B cell (primary cell): ENCODE measurements around the gene RBM20. TPM values are rescaled to one million over a fixed set of nuclear protein-coding genes. Genes with fewer than 3 reads are reported as not detected.

Source experiments
- ATAC-seq: fragments of 200-7000 bp; cut with Tn5 transposase; one replicate; pipeline ENCODE4 v1.10.0; 2021; ENCODE audit warnings: low read depth, mild to moderate bottlenecking, moderate number of reproducible peaks, moderate library complexity
- CTCF ChIA-PET: fragments of 350-600 bp; sonication (Branson Sonifier 250); formaldehyde crosslinking; loops from one replicate; lab custom pipeline; 2021; ENCODE audit warnings: antibody characterized with exemption, inconsistent platforms; lab: Charles Lee
- POLR2A ChIA-PET: fragments of 350-600 bp; sonication (Branson Sonifier 250); formaldehyde crosslinking; loops from one replicate; lab custom pipeline; 2021; ENCODE audit warnings: antibody characterized with exemption; lab: Charles Lee
- DNase-seq: peaks from one replicate; pipeline ENCODE4 v3.0.0; 2013
- H2AFZ ChIP-seq: 2 replicates; pipeline ENCODE4 v1.6.1; 2012; ENCODE audit warnings: mild to moderate bottlenecking, low read depth, low read length; ENCODE audit not compliant: insufficient read depth, poor library complexity, severe bottlenecking
- H3K27ac ChIP-seq, 2 donors: 1 replicate in 1 of 2; 2 replicates in 1 of 2; pipeline ENCODE4 v1.5.1; 2012 to 2013; ENCODE audit warnings: low read length in 2 of 2, mild to moderate bottlenecking in 2 of 2, moderate library complexity in 1 of 2
- H3K27me3 ChIP-seq, 4 experiments: fragments of 200-600 bp in 1 of 4; sonication (generic) in 1 of 4; replicated peaks in 1 of 4; 1 replicate in 2 of 4; 2 replicates in 2 of 4; pipeline versions ENCODE4 v1.6.1 to v1.7.0; 2013 to 2016; ENCODE audit warnings: low read length in 3 of 4, mild to moderate bottlenecking in 2 of 4, mixed read lengths in 1 of 4, moderate library complexity in 1 of 4; ENCODE audit not compliant: insufficient read depth in 4 of 4, control insufficient read depth in 3 of 4; ENCODE audit errors: control extremely low read depth in 1 of 4
- H3K36me3 ChIP-seq, 2 experiments: replicated peaks in 1 of 2; 1 replicate in 1 of 2; 2 replicates in 1 of 2; pipeline versions ENCODE4 v1.6.1 to v1.7.1; 2013; ENCODE audit warnings: low read length in 1 of 2; ENCODE audit not compliant: insufficient read depth in 2 of 2, control insufficient read depth in 1 of 2; ENCODE audit errors: control extremely low read depth in 1 of 2, extremely low read depth in 1 of 2
- H3K4me1 ChIP-seq, 2 donors: fragments of 200-600 bp in 1 of 2; sonication (generic) in 1 of 2; 1 replicate in 1 of 2; 2 replicates in 1 of 2; pipeline versions ENCODE4 v1.5.1 to v1.6.1; 2013 to 2017; ENCODE audit warnings: low read length in 2 of 2; ENCODE audit not compliant: control insufficient read depth in 2 of 2, insufficient read depth in 2 of 2
- H3K4me2 ChIP-seq: replicated peaks from 2 replicates; pipeline ENCODE3; 2012; ENCODE audit warnings: mild to moderate bottlenecking, low read depth, low read length; ENCODE audit not compliant: poor library complexity, severe bottlenecking
- H3K4me3 ChIP-seq, 5 experiments: fragments of 200-600 bp in 1 of 5; sonication (generic) in 1 of 5; 1 replicate in 3 of 5; 2 replicates in 2 of 5; pipeline versions ENCODE4 v1.5.1 to v1.7.0; 2011 to 2016; ENCODE audit warnings: low read length in 4 of 5, mild to moderate bottlenecking in 4 of 5, low read depth in 2 of 5, control low read depth in 1 of 5, moderate library complexity in 1 of 5; ENCODE audit not compliant: insufficient read depth in 1 of 5; ENCODE audit errors: control extremely low read depth in 1 of 5, extremely low read depth in 1 of 5
- H3K79me2 ChIP-seq: fragments of 200-600 bp; sonication (generic); one replicate; pipeline ENCODE4 v1.6.0; 2016; ENCODE audit warnings: low read length; ENCODE audit not compliant: control insufficient read depth, insufficient read depth
- H3K9ac ChIP-seq: fragments of 200-600 bp; sonication (generic); 2 replicates; pipeline ENCODE4 v1.6.1; 2017; ENCODE audit warnings: mild to moderate bottlenecking, low read length, moderate library complexity
- H3K9me3 ChIP-seq, 3 donors: one replicate each; pipeline versions ENCODE4 v1.6.1 to v1.7.1; 2013; ENCODE audit warnings: low read length in 2 of 3; ENCODE audit not compliant: control insufficient read depth in 2 of 3, insufficient read depth in 1 of 3; ENCODE audit errors: control extremely low read depth in 1 of 3
- H4K20me1 ChIP-seq: 2 replicates; pipeline ENCODE4 v1.6.0; 2012; ENCODE audit warnings: mild to moderate bottlenecking, low read length; ENCODE audit not compliant: insufficient read depth, control insufficient read depth, poor library complexity, severe bottlenecking
- H3K27ac Mint-ChIP-seq: one replicate; pipeline ENCODE4 v1.8.0; 2021; ENCODE audit warnings: mixed read lengths
- H3K27me3 Mint-ChIP-seq: one replicate; pipeline ENCODE4 v1.8.0; 2021; ENCODE audit warnings: mixed read lengths
- H3K4me1 Mint-ChIP-seq: one replicate; pipeline ENCODE4 v1.8.0; 2021; ENCODE audit warnings: mixed read lengths
- H3K4me3 Mint-ChIP-seq: one replicate; pipeline ENCODE4 v1.8.0; 2021; ENCODE audit warnings: mixed read lengths
- H3K9me3 Mint-ChIP-seq: one replicate; pipeline ENCODE4 v1.8.0; 2022; ENCODE audit warnings: mixed read lengths; ENCODE audit not compliant: insufficient read depth
- EZH2 ChIP-seq: IDR thresholded peaks from 2 replicates; pipeline ENCODE4 v1.6.1; 2012; ENCODE audit warnings: borderline replicate concordance, low read depth, mild to moderate bottlenecking, moderate library complexity, low read length; ENCODE audit not compliant: insufficient read depth, poor library complexity, severe bottlenecking
- WGBS: methylation state at CpG from one replicate; pipeline ENCODE4 v1.1.5; 2013; ENCODE audit warnings: missing lambda C conversion rate; ENCODE audit not compliant: insufficient coverage; 5-methylcytosine and 5-hydroxymethylcytosine counted together
- intact Hi-C: fragments of 100-400 bp; cut with micrococcal nuclease; formaldehyde crosslinking; loops from one replicate; pipeline ENCODE4 v1.10.0; 2022
- polyA plus RNA-seq: library from polyadenylated mRNA; depleted of rRNA; stranded (reverse); fragments of >200 nt; gene quantifications from 2 replicates; pipeline ENCODE4 v1.2.3, GENCODE V29; 2012
- total RNA-seq, 2 donors: library from RNA; stranded (reverse); fragments of 120-200 nt in 1 of 2; gene quantifications; 1 replicate in 1 of 2; 2 replicates in 1 of 2; pipeline versions ENCODE4 v1.2.3 to v1.2.4, GENCODE V29; 2013 to 2022
- TF ChIP-seq, protein P1 (sequence below): fragments of 200-600 bp; IDR thresholded peaks from one replicate; pipeline ENCODE4 v1.8.0; 2022; ENCODE audit warnings: antibody characterized with exemption, mild to moderate bottlenecking

Gene RBM20
- total and polyA plus RNA-seq, 2 donors (not counting 1 experiment from before 2014, with no cell fraction given), result not detected

DNA sequence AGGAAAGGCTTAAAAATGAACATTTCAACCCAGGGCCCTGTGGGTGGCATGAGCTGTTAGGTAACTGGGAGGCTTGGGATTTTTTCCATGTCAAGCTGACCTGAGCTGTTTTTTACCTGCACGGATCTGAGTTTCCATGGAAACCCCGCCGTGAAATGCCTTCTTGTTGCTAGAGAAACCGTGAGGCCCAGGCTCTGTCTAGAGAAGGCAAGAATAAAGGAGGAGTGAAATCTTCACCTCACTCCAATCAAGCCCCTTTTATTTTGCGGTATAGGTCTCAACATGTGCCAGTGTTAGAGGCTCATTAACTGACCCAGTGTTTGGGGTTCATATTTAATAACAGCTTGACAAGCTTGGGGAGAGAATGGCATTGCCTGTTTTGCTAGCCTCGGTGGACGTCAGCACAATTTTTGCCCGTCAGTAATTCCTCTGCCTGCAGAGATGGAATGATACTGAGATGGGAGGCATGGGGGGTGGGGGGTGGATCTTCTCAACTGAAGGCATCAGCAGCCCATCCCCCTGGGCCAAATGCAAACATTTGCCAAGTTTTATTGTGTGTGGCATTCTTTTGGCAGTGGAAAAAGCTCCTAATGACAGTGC, 178.7 kb downstream of the RBM20 start:
- H3K4me1 Mint-ChIP-seq, result peaks cover 26% of the 10 kb centered on the region
- H3K27ac ChIP-seq, result no peak overlapping the region
- H3K4me3 ChIP-seq, result no peak overlapping the region
- H3K9me3 ChIP-seq, result no peaks in the 10 kb centered on the region
- H3K4me3 Mint-ChIP-seq, result no peak overlapping the region
- ChIA-PET POLR2A (interaction anchor here (1.5 kb wide), 1 partner anchor 19 kb away, joined by 10 read pairs; no protein-coding TSS in a partner anchor), CTCF (interaction anchor here (1.0 to 2.5 kb wide), 3 partner anchors 19 to 71 kb away, joined by 3 to 7 read pairs (median 7); no protein-coding TSS in a partner anchor)
- WGBS, result 95% methylated on average over 5 of the region's 8 CpGs
- no peak for DNase-seq
- no peaks in the 10 kb centered on the region for H3K27me3 ChIP-seq
- no peaks in the 10 kb centered on the region for H3K79me2 ChIP-seq
- no peaks in the 10 kb centered on the region for H3K36me3 ChIP-seq
- H4K20me1 ChIP-seq, result no peaks in the 10 kb centered on the region
- H3K27me3 Mint-ChIP-seq, result no peaks in the 10 kb centered on the region
- no peak overlapping the region for H3K9ac ChIP-seq
- H3K27ac Mint-ChIP-seq, result no peak overlapping the region
- H2AFZ ChIP-seq, result no peak overlapping the region
- H3K4me1 ChIP-seq, result peaks cover 12 to 13% of the 10 kb centered on the region in 2 donors
- no peak for ATAC-seq
- no peak overlapping the region for H3K4me2 ChIP-seq
- intact Hi-C loops, result loop anchor here (2.0 kb wide), 1 partner anchor 20 kb away; no protein-coding TSS in a partner anchor
- no peaks in the 10 kb centered on the region for H3K9me3 Mint-ChIP-seq
- TF ChIP-seq, protein P1, sequence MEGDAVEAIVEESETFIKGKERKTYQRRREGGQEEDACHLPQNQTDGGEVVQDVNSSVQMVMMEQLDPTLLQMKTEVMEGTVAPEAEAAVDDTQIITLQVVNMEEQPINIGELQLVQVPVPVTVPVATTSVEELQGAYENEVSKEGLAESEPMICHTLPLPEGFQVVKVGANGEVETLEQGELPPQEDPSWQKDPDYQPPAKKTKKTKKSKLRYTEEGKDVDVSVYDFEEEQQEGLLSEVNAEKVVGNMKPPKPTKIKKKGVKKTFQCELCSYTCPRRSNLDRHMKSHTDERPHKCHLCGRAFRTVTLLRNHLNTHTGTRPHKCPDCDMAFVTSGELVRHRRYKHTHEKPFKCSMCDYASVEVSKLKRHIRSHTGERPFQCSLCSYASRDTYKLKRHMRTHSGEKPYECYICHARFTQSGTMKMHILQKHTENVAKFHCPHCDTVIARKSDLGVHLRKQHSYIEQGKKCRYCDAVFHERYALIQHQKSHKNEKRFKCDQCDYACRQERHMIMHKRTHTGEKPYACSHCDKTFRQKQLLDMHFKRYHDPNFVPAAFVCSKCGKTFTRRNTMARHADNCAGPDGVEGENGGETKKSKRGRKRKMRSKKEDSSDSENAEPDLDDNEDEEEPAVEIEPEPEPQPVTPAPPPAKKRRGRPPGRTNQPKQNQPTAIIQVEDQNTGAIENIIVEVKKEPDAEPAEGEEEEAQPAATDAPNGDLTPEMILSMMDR, result no peak

DNA sequence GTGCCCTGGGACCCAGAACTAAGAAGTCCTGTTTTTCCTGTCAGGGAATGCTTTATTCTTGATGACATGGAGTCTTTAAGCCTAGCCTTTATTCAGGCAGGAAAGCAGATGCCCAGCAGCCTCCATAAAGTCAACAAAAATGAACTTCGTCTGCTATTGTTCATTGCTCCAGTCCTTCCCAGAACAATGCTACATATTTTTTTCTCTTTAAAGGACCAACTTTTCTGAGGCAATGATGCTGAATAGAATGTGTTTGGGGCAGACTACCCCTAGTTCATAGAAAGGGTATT, 180.0 kb downstream of the RBM20 start:
- Histone ChIP-seq H2AFZ (no peak overlapping the region), H3K4me2 (no peak overlapping the region), H3K27me3 (no peaks in the 10 kb centered on the region), H4K20me1 (no peaks in the 10 kb centered on the region), H3K79me2 (no peaks in the 10 kb centered on the region), H3K27ac (no peak overlapping the region), H3K4me3 (no peak overlapping the region), H3K9ac (no peak overlapping the region), H3K9me3 (no peaks in the 10 kb centered on the region), H3K4me1 (peaks cover 12 to 13% of the 10 kb centered on the region in 2 donors), H3K36me3 (no peaks in the 10 kb centered on the region)
- ChIA-PET CTCF (interaction anchor here (1.9 to 2.5 kb wide), 2 partner anchors 21 to 70 kb away, joined by 7 read pairs; no protein-coding TSS in a partner anchor), POLR2A (no interaction called here)
- no peak for DNase-seq
- no peaks in the 10 kb centered on the region for H3K9me3 Mint-ChIP-seq
- peaks cover 26% of the 10 kb centered on the region for H3K4me1 Mint-ChIP-seq
- H3K27ac Mint-ChIP-seq, result no peak overlapping the region
- no peaks in the 10 kb centered on the region for H3K27me3 Mint-ChIP-seq
- ATAC-seq, result no peak
- no peak for TF ChIP-seq EZH2
- TF ChIP-seq, protein P1, result no peak
- WGBS, result no CpG with 5 or more reads among the region's 1 CpG
- H3K4me3 Mint-ChIP-seq, result no peak overlapping the region
- intact Hi-C loops, result no loop called here
